ENCODE results near the gene BUB1.

DNA sequence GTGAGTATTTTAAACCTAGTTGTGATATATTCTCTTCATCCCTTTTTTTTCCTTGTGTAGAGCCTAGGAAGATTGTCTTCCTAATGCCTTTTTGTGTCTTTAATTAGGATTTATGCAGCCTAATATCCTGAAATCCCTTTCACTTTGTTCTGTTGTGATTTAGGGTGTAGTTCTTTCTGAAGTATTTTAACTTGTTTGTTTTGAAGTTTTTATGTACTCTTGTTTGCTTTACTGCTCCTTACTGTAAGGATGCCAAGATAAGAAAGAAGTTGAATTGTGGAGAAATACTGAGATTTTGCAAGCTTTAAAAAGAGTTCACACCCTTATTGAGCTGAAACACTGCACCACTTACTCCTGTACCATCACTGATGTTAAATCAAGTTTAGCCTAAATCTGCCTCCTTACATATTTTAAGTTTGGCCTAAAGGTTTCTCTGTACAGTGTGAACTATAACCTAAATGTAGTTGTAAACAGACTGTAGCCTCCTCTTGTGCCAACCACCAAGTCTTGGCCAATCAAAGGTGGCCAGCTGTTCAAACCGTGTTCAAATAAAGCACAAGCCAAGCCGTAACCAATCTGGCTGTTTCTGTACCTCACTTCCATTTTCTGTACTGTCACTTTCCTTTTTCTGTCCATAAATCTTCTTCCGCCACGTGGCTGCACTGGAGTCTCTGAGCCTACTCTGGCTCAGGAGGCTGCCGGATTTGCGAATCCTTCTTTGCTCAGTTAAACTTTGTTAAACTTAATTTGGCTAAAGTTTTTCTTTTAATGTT lies 36.8 kb upstream of the BUB1 start:
- no peak for TF ChIP-seq CTCF (IDR thresholded peaks at IDR 0.05)
- TF ChIP-seq POLR2AphosphoS5 (IDR thresholded peaks at IDR 0.05) = no peak
